Activated B cell treated with CpG ODN at 0.5 μM for 24 hours (primary cell): Measurements from ENCODE around the gene PCDHA7. TPM values are rescaled to one million over a fixed set of nuclear protein-coding genes. Genes with fewer than 3 reads are reported as not detected.
"Not testable (repeated sequence)": the region's sequence is repeated elsewhere in the genome, so short reads cannot be mapped to it uniquely, and the experiment has no call there.

Experiments
- ATAC-seq: fragments of 200-7000 bp; cut with Tn5 transposase; one replicate; pipeline ENCODE4 v1.10.0; 2021; ENCODE audit warnings: low read depth, mild to moderate bottlenecking, moderate library complexity
- CTCF ChIA-PET: fragments of 350-600 bp; sonication (Branson Sonifier 250); formaldehyde crosslinking; loops from one replicate; lab custom pipeline; 2021; ENCODE audit warnings: antibody characterized with exemption; lab: Charles Lee
- POLR2A ChIA-PET: fragments of 350-600 bp; sonication (Branson Sonifier 250); formaldehyde crosslinking; loops from one replicate; lab custom pipeline; 2021; ENCODE audit warnings: antibody characterized with exemption; lab: Charles Lee
- DNase-seq: peaks from one replicate; pipeline ENCODE4 v3.0.0; 2022
- H3K27ac Mint-ChIP-seq: one replicate; pipeline ENCODE4 v1.8.0; 2020; ENCODE audit warnings: mixed read lengths
- H3K27me3 Mint-ChIP-seq: one replicate; pipeline ENCODE4 v1.8.0; 2021; ENCODE audit warnings: mixed read lengths
- H3K36me3 Mint-ChIP-seq: one replicate; pipeline ENCODE4 v1.8.0; 2021; ENCODE audit warnings: low read depth, mixed read lengths
- H3K4me1 Mint-ChIP-seq: one replicate; pipeline ENCODE4 v1.8.0; 2021; ENCODE audit warnings: mixed read lengths
- H3K4me3 Mint-ChIP-seq: one replicate; pipeline ENCODE4 v1.8.0; 2020; ENCODE audit warnings: mild to moderate bottlenecking, mixed read lengths
- H3K9me3 Mint-ChIP-seq: one replicate; pipeline ENCODE4 v1.8.0; 2020; ENCODE audit warnings: mixed read lengths
- intact Hi-C: fragments of 100-400 bp; cut with micrococcal nuclease; formaldehyde crosslinking; loops from one replicate; pipeline ENCODE4 v1.15.1; 2024
- total RNA-seq: library from RNA; stranded (reverse); gene quantifications from 2 replicates; pipeline ENCODE4 v1.2.3, GENCODE V29; 2022
- TF ChIP-seq, protein P1 (sequence below): fragments of 200-600 bp; IDR thresholded peaks from one replicate; pipeline ENCODE4 v1.8.0; 2022; ENCODE audit warnings: antibody characterized with exemption, mild to moderate bottlenecking

The PCDHA7 gene
- total RNA-seq, 1 donor from 2014 or later: not detected

DNA sequence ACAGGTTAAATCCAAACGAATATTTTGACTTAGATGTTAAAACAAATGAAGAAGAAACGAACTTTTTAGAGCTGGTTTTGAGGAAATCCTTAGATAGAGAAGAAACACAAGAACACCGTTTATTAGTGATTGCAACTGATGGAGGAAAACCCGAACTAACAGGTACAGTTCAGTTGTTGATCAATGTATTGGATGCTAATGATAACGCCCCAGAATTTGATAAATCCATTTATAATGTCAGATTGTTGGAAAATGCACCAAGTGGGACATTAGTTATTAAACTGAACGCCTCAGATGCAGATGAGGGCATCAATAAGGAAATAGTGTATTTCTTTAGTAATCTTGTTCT lies 11.8 kb upstream of the PCDHA7 start:
- ChIA-PET CTCF (no interaction called here), POLR2A (no interaction called here)
- TF ChIP-seq, protein P1, sequence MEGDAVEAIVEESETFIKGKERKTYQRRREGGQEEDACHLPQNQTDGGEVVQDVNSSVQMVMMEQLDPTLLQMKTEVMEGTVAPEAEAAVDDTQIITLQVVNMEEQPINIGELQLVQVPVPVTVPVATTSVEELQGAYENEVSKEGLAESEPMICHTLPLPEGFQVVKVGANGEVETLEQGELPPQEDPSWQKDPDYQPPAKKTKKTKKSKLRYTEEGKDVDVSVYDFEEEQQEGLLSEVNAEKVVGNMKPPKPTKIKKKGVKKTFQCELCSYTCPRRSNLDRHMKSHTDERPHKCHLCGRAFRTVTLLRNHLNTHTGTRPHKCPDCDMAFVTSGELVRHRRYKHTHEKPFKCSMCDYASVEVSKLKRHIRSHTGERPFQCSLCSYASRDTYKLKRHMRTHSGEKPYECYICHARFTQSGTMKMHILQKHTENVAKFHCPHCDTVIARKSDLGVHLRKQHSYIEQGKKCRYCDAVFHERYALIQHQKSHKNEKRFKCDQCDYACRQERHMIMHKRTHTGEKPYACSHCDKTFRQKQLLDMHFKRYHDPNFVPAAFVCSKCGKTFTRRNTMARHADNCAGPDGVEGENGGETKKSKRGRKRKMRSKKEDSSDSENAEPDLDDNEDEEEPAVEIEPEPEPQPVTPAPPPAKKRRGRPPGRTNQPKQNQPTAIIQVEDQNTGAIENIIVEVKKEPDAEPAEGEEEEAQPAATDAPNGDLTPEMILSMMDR: no peak
- DNase-seq (no peak), ATAC-seq (no peak)
- Mint-ChIP-seq H3K4me3 (no peak overlapping the region), H3K4me1 (no peaks in the 10 kb centered on the region), H3K27ac (no peak overlapping the region), H3K36me3 (no peaks in the 10 kb centered on the region), H3K27me3 (peaks cover 8% of the 10 kb centered on the region), H3K9me3 (peaks cover 3% of the 10 kb centered on the region)
- intact Hi-C loops: no loop called here

DNA sequence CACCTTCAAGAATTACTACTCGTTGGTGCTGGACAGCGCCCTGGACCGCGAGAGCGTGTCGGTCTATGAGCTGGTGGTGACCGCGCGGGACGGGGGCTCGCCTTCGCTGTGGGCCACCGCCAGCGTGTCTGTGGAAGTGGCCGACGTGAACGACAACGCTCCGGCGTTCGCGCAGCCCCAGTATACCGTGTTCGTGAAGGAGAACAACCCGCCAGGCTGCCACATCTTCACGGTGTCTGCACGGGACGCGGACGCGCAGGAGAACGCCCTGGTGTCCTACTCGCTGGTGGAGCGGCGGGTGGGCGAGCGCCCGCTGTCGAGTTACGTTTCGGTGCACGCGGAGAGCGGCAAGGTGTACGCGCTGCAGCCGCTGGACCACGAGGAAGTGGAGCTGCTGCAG lies 11.1 kb upstream of the PCDHA7 start:
- H3K36me3 Mint-ChIP-seq, H3K27ac Mint-ChIP-seq, H3K4me3 Mint-ChIP-seq, DNase-seq, ATAC-seq, POLR2A ChIA-PET, CTCF ChIA-PET, H3K9me3 Mint-ChIP-seq, intact Hi-C loops, H3K27me3 Mint-ChIP-seq, H3K4me1 Mint-ChIP-seq: not testable (repeated sequence)

DNA sequence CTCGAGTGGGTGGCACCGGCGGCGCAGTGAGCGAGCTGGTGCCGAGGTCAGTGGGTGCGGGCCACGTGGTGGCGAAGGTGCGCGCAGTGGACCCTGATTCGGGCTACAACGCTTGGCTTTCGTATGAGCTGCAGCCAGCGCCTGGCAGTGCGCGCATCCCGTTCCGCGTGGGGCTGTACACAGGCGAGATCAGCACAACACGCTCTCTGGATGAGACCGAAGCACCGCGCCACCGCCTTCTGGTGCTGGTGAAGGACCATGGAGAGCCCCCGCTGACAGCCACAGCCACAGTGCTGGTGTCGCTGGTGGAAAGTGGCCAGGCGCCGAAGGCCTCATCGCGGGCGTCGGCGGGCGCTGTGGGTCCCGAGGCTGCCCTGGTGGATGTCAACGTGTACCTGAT lies 10.6 kb upstream of the PCDHA7 start:
- H3K9me3 Mint-ChIP-seq: peaks cover 6% of the 10 kb centered on the region
- CTCF ChIA-PET: no interaction called here
- DNase-seq (no peak), ATAC-seq (no peak)
- TF ChIP-seq, protein P1: no peak
- peaks cover 9% of the 10 kb centered on the region for H3K27me3 Mint-ChIP-seq
- no peak overlapping the region for H3K27ac Mint-ChIP-seq
- no peaks in the 10 kb centered on the region for H3K4me1 Mint-ChIP-seq
- POLR2A ChIA-PET: no interaction called here
- no peak overlapping the region for H3K4me3 Mint-ChIP-seq
- H3K36me3 Mint-ChIP-seq: peaks cover 2% of the 10 kb centered on the region
- intact Hi-C loops: no loop called here

DNA sequence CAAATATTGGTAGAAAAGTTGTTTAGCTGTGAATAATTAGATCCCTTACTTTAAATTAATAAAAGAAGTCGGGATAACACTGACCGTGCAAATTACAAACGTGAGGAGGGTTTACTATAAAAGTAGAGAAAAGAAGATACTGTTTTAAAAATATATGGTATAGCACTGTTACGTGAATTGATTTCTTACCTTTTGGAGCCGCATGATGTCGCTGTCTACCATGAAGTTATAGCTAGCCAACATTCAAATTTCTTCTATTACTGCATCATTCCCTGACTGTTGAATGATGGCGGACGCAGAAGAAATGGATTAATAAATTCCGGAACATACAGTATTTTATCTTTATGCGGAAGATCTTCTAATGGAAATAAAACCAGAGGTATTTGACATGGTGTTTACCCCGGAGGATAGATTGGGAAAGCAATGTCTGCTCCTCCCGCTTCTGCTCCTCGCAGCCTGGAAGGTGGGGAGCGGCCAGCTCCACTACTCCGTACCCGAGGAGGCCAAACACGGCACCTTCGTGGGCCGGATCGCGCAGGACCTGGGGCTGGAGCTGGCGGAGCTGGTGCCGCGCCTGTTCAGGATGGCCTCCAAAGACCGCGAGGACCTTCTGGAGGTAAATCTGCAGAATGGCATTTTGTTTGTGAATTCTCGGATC lies 6.2 kb upstream of the PCDHA7 start, which contains the start of gene PCDHA6:
Gene PCDHA6 (plus strand): TSS at position 257 of the 658 bp plus-strand sequence. CDS start 132 bp downstream, at position 389.
- POLR2A ChIA-PET: no interaction called here
- DNase-seq (no peak), ATAC-seq (no peak)
- no peak within 1 kb of the TSS for H3K27ac Mint-ChIP-seq
- peaks cover 16% of the 10 kb centered on the region for H3K27me3 Mint-ChIP-seq
- H3K4me1 Mint-ChIP-seq: no peaks in the 10 kb centered on the region
- H3K36me3 Mint-ChIP-seq: peaks cover 2% of the 10 kb centered on the region
- intact Hi-C loops: no loop called here
- no peak within 1 kb of the TSS for H3K4me3 Mint-ChIP-seq
- CTCF ChIA-PET: no interaction called here
- H3K9me3 Mint-ChIP-seq: peaks cover 10% of the 10 kb centered on the region
- TF ChIP-seq, protein P1: no peak

DNA sequence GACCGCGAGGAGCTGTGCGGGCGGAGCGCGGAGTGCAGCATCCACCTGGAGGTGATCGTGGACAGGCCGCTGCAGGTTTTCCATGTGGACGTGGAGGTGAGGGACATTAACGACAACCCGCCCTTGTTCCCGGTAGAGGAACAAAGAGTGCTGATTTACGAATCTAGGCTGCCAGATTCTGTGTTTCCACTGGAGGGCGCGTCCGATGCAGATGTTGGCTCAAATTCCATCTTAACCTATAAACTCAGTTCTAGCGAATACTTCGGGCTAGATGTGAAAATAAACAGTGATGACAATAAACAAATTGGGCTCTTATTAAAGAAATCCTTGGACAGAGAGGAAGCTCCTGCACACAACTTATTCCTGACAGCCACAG lies 5.7 kb upstream of the PCDHA7 start:
- ATAC-seq (no peak), DNase-seq (no peak)
- H3K27me3 Mint-ChIP-seq: peaks cover 18% of the 10 kb centered on the region
- intact Hi-C loops: no loop called here
- H3K27ac Mint-ChIP-seq: no peak overlapping the region
- CTCF ChIA-PET: no interaction called here
- H3K9me3 Mint-ChIP-seq: peaks cover 10% of the 10 kb centered on the region
- H3K4me3 Mint-ChIP-seq: no peak overlapping the region
- peaks cover 2% of the 10 kb centered on the region for H3K36me3 Mint-ChIP-seq
- TF ChIP-seq, protein P1: no peak
- POLR2A ChIA-PET: no interaction called here
- no peaks in the 10 kb centered on the region for H3K4me1 Mint-ChIP-seq

DNA sequence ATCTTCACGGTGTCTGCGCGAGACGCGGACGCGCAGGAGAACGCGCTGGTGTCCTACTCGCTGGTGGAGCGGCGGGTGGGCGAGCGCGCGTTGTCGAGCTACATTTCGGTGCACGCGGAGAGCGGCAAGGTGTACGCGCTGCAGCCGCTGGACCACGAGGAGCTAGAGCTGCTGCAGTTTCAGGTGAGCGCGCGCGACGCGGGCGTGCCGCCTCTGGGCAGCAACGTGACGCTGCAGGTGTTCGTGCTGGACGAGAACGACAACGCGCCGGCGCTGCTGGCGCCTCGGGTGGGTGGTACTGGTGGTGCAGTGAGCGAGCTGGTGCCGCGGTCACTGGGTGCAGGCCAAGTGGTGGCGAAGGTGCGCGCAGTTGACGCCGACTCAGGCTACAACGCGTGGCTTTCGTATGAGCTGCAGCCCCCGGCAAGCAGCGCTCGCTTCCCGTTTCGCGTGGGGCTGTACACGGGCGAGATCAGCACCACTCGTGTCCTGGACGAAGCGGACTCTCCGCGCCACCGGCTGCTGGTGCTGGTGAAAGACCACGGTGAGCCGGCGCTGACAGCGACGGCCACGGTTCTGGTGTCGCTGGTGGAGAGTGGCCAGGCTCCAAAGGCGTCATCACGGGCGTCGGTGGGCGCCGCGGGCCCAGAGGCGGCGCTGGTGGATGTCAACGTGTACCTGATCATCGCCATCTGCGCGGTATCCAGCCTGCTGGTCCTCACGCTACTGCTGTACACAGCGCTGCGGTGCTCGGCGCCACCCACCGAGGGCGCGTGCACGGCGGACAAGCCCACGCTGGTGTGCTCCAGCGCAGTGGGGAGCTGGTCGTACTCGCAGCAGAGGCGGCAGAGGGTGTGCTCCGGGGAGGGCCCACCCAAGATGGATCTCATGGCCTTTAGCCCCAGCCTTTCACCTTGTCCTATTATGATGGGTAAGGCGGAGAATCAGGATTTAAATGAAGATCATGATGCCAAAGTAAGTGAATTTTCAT lies 4.3 kb upstream of the PCDHA7 start:
- H3K4me1 Mint-ChIP-seq, H3K27ac Mint-ChIP-seq, CTCF ChIA-PET, DNase-seq, H3K9me3 Mint-ChIP-seq, H3K36me3 Mint-ChIP-seq, H3K4me3 Mint-ChIP-seq, intact Hi-C loops, POLR2A ChIA-PET, ATAC-seq: not testable (repeated sequence)
- peaks cover 26% of the 10 kb centered on the region for H3K27me3 Mint-ChIP-seq

DNA sequence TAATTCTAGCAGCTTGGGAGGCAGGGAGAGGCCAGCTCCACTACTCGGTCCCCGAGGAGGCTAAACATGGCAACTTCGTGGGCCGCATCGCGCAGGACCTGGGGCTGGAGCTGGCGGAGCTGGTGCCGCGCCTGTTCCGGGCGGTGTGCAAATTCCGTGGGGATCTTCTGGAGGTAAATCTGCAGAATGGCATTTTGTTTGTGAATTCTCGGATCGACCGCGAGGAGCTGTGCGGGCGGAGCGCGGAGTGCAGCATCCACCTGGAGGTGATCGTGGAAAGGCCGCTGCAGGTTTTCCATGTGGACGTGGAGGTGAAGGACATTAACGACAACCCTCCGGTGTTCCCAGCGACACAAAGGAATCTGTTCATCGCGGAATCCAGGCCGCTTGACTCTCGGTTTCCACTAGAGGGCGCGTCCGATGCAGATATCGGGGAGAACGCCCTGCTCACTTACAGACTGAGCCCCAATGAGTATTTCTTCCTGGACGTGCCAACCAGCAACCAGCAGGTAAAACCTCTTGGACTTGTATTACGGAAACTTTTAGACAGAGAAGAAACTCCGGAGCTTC lies 455 bp downstream of the PCDHA7 start:
- H3K36me3 Mint-ChIP-seq, POLR2A ChIA-PET, ATAC-seq, CTCF ChIA-PET, H3K4me1 Mint-ChIP-seq, DNase-seq, H3K9me3 Mint-ChIP-seq, H3K4me3 Mint-ChIP-seq, H3K27ac Mint-ChIP-seq, intact Hi-C loops: not testable (repeated sequence)
- peaks cover 14% of the 10 kb centered on the region for H3K27me3 Mint-ChIP-seq
